ENCODE measurements around the gene HSPA9. TPM values are rescaled to one million over a fixed set of nuclear protein-coding genes. Genes with fewer than 3 reads are reported as not detected.

HSPA9 gene
- total RNA-seq, 1 experiment from 2014 or later = 537 TPM

DNA sequence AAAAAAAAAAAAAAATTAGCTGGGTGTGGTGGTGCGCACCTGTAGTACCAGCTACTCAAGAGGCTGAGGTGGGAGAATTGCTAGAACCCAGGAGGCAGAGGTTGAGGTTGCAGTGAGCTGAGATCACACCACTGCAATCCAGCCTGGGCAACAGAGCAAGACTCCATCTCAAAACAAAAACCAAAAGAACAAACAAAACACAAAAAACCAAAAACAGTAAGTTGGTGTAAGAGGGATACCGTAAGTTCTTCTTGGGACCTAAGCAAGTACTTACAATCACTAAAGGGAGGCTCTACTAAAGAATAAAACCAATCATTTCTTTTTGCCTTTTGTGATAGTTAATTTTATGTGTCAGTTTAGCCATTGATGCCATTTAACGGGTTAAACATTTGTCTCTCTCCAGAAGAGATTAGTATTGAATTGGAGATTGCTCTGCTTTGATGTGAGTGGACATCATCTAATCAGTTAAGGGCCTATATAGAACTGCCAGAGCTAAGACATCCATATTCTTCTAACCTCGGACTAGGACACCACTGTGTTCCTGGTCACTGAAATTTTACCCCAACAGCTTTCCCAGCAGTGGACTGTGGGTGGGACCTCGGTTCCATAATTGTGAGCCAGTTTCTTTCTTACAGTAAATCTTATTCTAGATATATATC lies 21.6 kb downstream of the HSPA9 start:
- POLR2A ChIA-PET = interaction anchor here (0.6 kb wide), 1 partner anchor 178 kb away, joined by 3 read pairs; no protein-coding TSS in a partner anchor
- Mint-ChIP-seq H3K27me3 (ENCODE audit: insufficient read depth, unreplicated experiment) (no peaks in the 10 kb centered on the region), H3K4me3 (ENCODE audit: unreplicated experiment) (no peak overlapping the region), H3K4me1 (ENCODE audit: low read depth, unreplicated experiment) (peaks cover 2% of the 10 kb centered on the region), H3K9me3 (ENCODE audit: unreplicated experiment) (no peaks in the 10 kb centered on the region), H3K36me3 (ENCODE audit: insufficient read depth, unreplicated experiment) (peaks cover 92% of the 10 kb centered on the region), H3K27ac (ENCODE audit: unreplicated experiment) (peak overlapping the region; percentile 32)
- Histone ChIP-seq H3K36me3 (ENCODE audit: control insufficient read depth, insufficient read depth, low read length) (peaks cover 4% of the 10 kb centered on the region), H3K4me1 (no peaks in the 10 kb centered on the region), H3K4me3 (ENCODE audit: low read depth, low read length) (no peak overlapping the region), H3K27me3 (replicated peaks; ENCODE audit: control insufficient read depth, insufficient read depth, low read length) (no peaks in the 10 kb centered on the region), H3K9me3 (no peaks in the 10 kb centered on the region)
- intact Hi-C loops (cut with micrococcal nuclease; ENCODE audit: unreplicated experiment) = no loop called here
- TF ChIP-seq, protein P1, sequence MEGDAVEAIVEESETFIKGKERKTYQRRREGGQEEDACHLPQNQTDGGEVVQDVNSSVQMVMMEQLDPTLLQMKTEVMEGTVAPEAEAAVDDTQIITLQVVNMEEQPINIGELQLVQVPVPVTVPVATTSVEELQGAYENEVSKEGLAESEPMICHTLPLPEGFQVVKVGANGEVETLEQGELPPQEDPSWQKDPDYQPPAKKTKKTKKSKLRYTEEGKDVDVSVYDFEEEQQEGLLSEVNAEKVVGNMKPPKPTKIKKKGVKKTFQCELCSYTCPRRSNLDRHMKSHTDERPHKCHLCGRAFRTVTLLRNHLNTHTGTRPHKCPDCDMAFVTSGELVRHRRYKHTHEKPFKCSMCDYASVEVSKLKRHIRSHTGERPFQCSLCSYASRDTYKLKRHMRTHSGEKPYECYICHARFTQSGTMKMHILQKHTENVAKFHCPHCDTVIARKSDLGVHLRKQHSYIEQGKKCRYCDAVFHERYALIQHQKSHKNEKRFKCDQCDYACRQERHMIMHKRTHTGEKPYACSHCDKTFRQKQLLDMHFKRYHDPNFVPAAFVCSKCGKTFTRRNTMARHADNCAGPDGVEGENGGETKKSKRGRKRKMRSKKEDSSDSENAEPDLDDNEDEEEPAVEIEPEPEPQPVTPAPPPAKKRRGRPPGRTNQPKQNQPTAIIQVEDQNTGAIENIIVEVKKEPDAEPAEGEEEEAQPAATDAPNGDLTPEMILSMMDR (IDR thresholded peaks at IDR 0.05; ENCODE audit: insufficient read depth in 1 of 2, low read depth in 1 of 2, low read length in 1 of 2, severe bottlenecking in 1 of 2, unreplicated experiment in 1 of 2) = no peak
- DNase-seq = no peak
- BruUV-seq (replicated peaks) = no TSS peak
- CTCF ChIA-PET = interaction anchor here (0.9 kb wide), 1 partner anchor 97 kb away, joined by 3 read pairs; no protein-coding TSS in a partner anchor

DNA sequence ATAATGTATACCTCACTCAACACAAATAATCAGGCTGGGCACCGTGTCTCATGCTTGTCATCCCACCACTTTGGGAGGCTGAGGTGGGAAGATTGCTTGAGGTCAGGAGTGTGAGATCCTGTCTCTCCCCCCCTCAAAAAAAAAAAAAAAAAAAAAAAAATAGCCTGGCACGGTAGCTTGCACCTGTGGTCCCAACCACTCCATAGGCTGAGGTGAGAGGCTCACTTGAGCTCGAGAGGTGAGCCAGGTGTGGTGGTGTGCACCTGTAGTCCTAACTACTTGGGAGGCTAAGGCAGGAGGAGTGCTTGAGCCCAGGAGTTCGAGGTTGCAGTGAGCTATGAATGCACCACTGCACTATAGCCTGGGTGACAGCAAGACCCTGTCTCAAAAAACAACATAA lies 22.5 kb downstream of the HSPA9 start:
- POLR2A ChIA-PET = interaction anchor here (0.5 to 1.3 kb wide), 5 partner anchors 8 to 636 kb away, joined by 3 to 6 read pairs (median 3); partner anchors contain the start of gene ETF1
- Histone ChIP-seq H3K36me3 (ENCODE audit: control insufficient read depth, insufficient read depth, low read length) (peaks cover 4% of the 10 kb centered on the region), H3K9me3 (no peaks in the 10 kb centered on the region), H3K4me1 (no peaks in the 10 kb centered on the region), H3K4me3 (ENCODE audit: low read depth, low read length) (no peak overlapping the region), H3K27me3 (replicated peaks; ENCODE audit: control insufficient read depth, insufficient read depth, low read length) (no peaks in the 10 kb centered on the region)
- no peaks in the 10 kb centered on the region for H3K9me3 Mint-ChIP-seq (ENCODE audit: unreplicated experiment)
- H3K4me1 Mint-ChIP-seq (ENCODE audit: low read depth, unreplicated experiment) = peaks cover 10% of the 10 kb centered on the region
- intact Hi-C loops (cut with micrococcal nuclease; ENCODE audit: unreplicated experiment) = no loop called here
- CTCF ChIA-PET = interaction anchor here (0.6 to 1.2 kb wide), 3 partner anchors 42 to 96 kb away, joined by 3 read pairs; no protein-coding TSS in a partner anchor
- H3K36me3 Mint-ChIP-seq (ENCODE audit: insufficient read depth, unreplicated experiment) = peaks cover 91% of the 10 kb centered on the region
- DNase-seq = no peak
- TF ChIP-seq, protein P1 (IDR thresholded peaks at IDR 0.05; ENCODE audit: insufficient read depth in 1 of 2, low read depth in 1 of 2, low read length in 1 of 2, severe bottlenecking in 1 of 2, unreplicated experiment in 1 of 2) = no peak
- no peaks in the 10 kb centered on the region for H3K27me3 Mint-ChIP-seq (ENCODE audit: insufficient read depth, unreplicated experiment)
- H3K27ac Mint-ChIP-seq (ENCODE audit: unreplicated experiment) = peak overlapping the region; percentile 28
- H3K4me3 Mint-ChIP-seq (ENCODE audit: unreplicated experiment) = no peak overlapping the region
- no TSS peak for BruUV-seq (replicated peaks)

- ChIA-PET POLR2A (no interaction called here), CTCF (no interaction called here)
- no peak for DNase-seq
- H3K36me3 Mint-ChIP-seq (ENCODE audit: insufficient read depth, unreplicated experiment) = peaks cover 70% of the 10 kb centered on the region
- H3K27ac Mint-ChIP-seq (ENCODE audit: unreplicated experiment) = no peak overlapping the region
- Histone ChIP-seq H3K9me3 (no peaks in the 10 kb centered on the region), H3K36me3 (ENCODE audit: control insufficient read depth, insufficient read depth, low read length) (no peaks in the 10 kb centered on the region), H3K27me3 (replicated peaks; ENCODE audit: control insufficient read depth, insufficient read depth, low read length) (no peaks in the 10 kb centered on the region), H3K4me1 (no peaks in the 10 kb centered on the region), H3K4me3 (ENCODE audit: low read depth, low read length) (no peak overlapping the region)
- no peaks in the 10 kb centered on the region for H3K27me3 Mint-ChIP-seq (ENCODE audit: insufficient read depth, unreplicated experiment)
- no TSS peak for BruUV-seq (replicated peaks)
- no peaks in the 10 kb centered on the region for H3K9me3 Mint-ChIP-seq (ENCODE audit: unreplicated experiment)
- TF ChIP-seq, protein P1 (IDR thresholded peaks at IDR 0.05; ENCODE audit: insufficient read depth in 1 of 2, low read depth in 1 of 2, low read length in 1 of 2, severe bottlenecking in 1 of 2, unreplicated experiment in 1 of 2) = no peak
- H3K4me1 Mint-ChIP-seq (ENCODE audit: low read depth, unreplicated experiment) = peaks cover 21% of the 10 kb centered on the region
- intact Hi-C loops (cut with micrococcal nuclease; ENCODE audit: unreplicated experiment) = no loop called here
- no peak overlapping the region for H3K4me3 Mint-ChIP-seq (ENCODE audit: unreplicated experiment)
Measured at GRCh38 chr5:138549414-138549813, 25.8 kb downstream of the HSPA9 start.
